Uterus (tissue), 2 donors: Measurements from ENCODE around the gene MYMX.

Source experiments
- CTCF ChIP-seq, 4 experiments: fragments of 200-600 bp in 2 of 4; fragments of 450-650 bp in 2 of 4; sonication (generic) in 2 of 4; IDR thresholded peaks; one replicate each; pipeline ENCODE4 v1.5.1; 2016 to 2019; ENCODE audit warnings: antibody characterized with exemption in 4 of 4, mild to moderate bottlenecking in 2 of 4, moderate library complexity in 1 of 4
- POLR2A ChIP-seq, 2 donors: fragments of 450-650 bp; IDR thresholded peaks; one replicate each; pipeline ENCODE4 v1.6.1; 2016; ENCODE audit warnings: antibody characterized with exemption in 2 of 2, mild to moderate bottlenecking in 1 of 2, moderate library complexity in 1 of 2

GRCh38 chr6:44247338-44248302, 30.9 kb downstream of the MYMX start:
- TF ChIP-seq CTCF (IDR thresholded peaks at IDR 0.05) (no peak), POLR2A (IDR thresholded peaks at IDR 0.05) (peak in 1 of 2 donors; percentile 27)
